GM20431 (cell line): ENCODE measurements around the gene IL25.
"Not testable (repeated sequence)": the region's sequence is repeated elsewhere in the genome, so short reads cannot be mapped to it uniquely, and the experiment has no call there.

ENCODE experiments used
- in situ Hi-C: fragments of 300-500 bp; cut with MseI, MboI; formaldehyde crosslinking; loops from one replicate; pipeline ENCODE4 v1.15.0; 2020; ENCODE audit warnings: low sequenced_read_pairs; ENCODE audit not compliant: unreplicated experiment

Gene IL25

DNA sequence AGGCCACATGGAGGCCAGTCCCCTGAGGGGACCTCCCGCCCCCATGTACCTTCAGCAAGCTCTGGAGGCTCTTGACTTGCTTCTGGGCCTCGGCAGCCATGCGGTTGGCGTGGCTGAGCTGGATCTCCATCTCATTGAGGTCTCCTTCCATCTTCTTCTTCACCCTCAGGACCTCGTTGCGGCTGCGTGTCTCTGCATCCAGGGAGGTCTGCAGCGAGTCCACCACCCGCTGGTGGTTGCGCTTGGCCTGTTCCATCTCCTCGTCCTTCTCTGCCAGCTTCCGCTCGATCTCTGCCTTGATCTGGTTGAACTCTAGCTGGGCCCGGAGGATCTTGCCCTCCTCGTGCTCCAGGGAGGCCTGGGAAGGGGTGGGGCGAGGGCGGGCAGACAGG, 13.7 kb downstream of the IL25 start:
- in situ Hi-C loops: not testable (repeated sequence)

DNA sequence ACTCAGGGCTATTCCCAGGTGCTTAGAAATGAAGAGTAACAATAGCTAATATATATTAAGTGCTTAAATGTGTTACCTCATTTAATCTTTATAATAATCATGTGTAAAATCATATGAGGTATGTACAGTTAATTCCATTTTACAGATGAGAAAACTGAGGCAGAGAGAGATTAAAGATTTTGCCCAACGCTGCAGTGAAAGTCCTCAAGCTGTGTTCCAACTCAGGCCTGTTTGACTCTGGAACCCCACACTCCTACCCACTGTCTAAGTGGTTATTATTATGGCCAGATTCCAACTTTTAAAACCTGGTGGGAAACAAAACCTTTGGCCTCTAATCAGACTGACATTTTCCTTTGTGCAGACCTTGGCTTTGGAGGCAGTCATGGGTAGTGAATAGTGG, 14.4 kb downstream of the IL25 start:
- in situ Hi-C loops: no loop called here

GRCh38 chr14:23387916-23388882, 15.6 kb downstream of the IL25 start:
- in situ Hi-C loops: no loop called here

- in situ Hi-C loops: no loop called here
These were observed 16.4 kb downstream of the IL25 start for GRCh38 chr14:23388996-23389395.

DNA sequence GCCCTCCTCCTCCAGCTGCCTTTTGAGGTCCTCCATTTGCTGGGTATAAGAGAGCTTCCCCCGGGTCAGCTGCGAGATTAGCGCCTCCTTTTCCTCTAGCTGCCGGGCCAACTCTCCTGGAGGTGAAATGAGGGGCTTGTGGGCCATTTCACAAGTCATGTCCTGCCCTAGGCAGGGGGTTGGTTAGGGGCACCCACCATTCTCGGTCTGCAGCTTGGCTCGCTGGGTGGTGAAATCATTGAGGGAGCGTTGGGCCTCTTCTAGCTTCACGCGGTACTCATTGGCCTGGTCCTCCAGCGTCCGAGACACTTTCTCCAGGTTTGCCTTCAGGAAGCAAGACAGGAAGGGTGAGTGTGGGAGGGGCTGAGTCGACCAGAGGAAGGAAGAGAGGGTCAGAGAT, 16.8 kb downstream of the IL25 start:
- in situ Hi-C loops: no loop called here

- in situ Hi-C loops: not testable (repeated sequence)
These were observed 17.3 kb downstream of the IL25 start for GRCh38 chr14:23389871-23390270.

GRCh38 chr14:23392613-23393012, 20.0 kb downstream of the IL25 start:
- in situ Hi-C loops: no loop called here

- in situ Hi-C loops: no loop called here
These were observed 23.5 kb downstream of the IL25 start for GRCh38 chr14:23396126-23396525.

- in situ Hi-C loops: no loop called here
These were observed 24.3 kb downstream of the IL25 start for GRCh38 chr14:23396781-23397407.

GRCh38 chr14:23398348-23398747, 25.7 kb downstream of the IL25 start:
- in situ Hi-C loops: no loop called here

GRCh38 chr14:23399136-23399535, 26.5 kb downstream of the IL25 start:
- in situ Hi-C loops: no loop called here

- in situ Hi-C loops: no loop called here
These were observed 27.0 kb downstream of the IL25 start for GRCh38 chr14:23399591-23399990.

DNA sequence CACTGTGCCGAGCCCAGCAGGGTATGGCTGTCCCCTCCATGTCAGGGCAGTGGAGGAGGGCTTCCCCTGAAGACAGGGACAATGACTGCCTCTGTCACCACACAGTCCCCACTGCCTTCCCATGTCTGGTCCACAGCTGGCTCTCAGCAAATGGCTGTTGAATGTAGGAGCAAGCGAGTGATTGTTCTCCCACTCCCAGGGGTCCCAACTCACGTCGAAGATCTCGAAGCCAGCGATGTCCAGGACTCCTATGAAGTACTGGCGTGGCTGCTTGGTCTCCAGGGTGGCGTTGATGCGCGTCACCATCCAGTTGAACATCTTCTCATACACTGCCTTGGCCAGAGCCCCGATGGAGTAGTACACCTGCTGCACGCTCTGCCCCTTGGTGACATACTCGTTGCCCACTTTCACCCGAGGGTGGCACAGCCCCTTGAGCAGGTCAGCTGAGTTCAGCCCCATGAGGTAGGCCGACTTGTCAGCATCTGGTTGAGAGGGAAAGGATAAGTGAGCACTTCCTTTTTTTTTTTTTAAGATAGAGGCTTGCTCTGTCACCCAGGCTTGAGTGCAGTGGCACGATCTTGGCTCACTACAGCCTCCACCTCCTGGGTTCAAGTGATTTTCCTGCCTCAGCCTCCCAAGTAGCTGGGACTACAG, 28.0 kb downstream of the IL25 start:
- in situ Hi-C loops: not testable (repeated sequence)

- in situ Hi-C loops: no loop called here
These were observed 28.7 kb downstream of the IL25 start for GRCh38 chr14:23401291-23401690.

- in situ Hi-C loops: no loop called here
These were observed 29.9 kb downstream of the IL25 start for GRCh38 chr14:23402296-23403138.

GRCh38 chr14:23403139-23403438, 30.5 kb downstream of the IL25 start:
- in situ Hi-C loops: no loop called here

DNA sequence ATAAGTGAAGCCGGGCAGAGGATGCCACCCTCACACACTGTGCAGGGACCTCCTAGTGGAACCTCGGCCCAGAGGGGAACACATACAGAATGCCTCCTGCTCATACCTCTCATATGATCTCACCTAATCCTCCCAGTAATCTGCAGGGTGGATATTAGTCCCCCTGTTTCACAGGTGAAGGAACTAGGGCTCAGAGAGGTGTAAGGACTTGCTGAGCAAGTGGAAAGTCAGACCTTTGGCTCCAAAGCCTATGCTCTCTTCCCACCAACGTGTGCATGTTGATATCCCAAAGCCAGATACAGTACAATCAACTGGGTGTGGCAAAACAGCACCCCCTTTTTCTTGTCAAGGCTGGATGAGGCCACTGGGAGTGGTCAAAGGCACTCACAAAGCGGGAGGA, 31.3 kb downstream of the IL25 start:
- in situ Hi-C loops: no loop called here

DNA sequence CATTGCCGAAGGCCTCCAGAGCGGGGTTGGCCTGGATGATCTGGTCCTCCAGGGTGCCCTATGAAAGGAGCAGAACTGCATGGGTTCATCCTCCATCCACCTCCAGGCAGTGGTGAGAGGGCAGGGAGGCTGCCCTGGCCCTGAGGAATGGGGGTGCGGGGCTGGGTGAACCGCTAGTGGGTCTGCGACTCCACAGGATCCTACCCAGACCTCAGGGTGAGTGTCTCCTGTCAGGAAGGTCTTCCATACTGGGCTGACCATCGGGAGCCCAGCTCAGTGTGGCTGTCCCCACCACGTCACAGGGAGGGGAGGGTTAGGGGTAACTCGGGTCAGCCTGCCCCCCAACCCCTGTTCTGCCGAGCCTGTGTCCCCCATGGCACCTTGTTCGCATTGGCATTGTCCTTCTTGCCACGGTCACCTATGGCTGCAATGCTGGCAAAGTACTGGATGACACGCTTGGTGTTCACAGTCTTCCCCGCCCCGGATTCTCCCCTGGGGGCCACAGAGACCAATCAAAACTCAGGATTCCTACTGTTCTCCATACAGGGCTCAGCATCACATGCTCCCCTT, 31.8 kb downstream of the IL25 start:
- in situ Hi-C loops: no loop called here

DNA sequence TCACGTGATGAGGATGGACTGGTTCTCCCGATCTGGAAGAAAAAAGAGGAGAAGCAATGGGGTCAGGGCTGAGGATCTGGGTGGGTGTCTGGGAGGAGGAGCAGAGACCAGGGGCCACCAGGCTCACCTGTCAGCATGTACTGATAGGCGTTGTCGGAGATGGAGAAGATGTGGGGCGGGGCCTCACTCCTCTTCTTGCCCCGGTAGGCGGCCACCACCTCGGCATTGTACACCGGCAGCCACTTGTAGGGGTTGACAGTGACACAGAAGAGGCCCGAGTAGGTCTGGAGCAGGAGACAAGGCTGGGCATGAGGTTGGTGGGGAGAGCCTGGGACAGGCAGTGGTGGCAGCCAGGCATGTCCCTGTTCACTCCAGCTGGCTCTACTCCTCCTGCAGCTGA, 32.5 kb downstream of the IL25 start:
- in situ Hi-C loops: no loop called here

- in situ Hi-C loops: no loop called here
These were observed 33.0 kb downstream of the IL25 start for GRCh38 chr14:23405516-23406025.
